Measurements from ENCODE around the gene PACSIN2.

Gene PACSIN2, protein sequence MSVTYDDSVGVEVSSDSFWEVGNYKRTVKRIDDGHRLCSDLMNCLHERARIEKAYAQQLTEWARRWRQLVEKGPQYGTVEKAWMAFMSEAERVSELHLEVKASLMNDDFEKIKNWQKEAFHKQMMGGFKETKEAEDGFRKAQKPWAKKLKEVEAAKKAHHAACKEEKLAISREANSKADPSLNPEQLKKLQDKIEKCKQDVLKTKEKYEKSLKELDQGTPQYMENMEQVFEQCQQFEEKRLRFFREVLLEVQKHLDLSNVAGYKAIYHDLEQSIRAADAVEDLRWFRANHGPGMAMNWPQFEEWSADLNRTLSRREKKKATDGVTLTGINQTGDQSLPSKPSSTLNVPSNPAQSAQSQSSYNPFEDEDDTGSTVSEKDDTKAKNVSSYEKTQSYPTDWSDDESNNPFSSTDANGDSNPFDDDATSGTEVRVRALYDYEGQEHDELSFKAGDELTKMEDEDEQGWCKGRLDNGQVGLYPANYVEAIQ

DNA sequence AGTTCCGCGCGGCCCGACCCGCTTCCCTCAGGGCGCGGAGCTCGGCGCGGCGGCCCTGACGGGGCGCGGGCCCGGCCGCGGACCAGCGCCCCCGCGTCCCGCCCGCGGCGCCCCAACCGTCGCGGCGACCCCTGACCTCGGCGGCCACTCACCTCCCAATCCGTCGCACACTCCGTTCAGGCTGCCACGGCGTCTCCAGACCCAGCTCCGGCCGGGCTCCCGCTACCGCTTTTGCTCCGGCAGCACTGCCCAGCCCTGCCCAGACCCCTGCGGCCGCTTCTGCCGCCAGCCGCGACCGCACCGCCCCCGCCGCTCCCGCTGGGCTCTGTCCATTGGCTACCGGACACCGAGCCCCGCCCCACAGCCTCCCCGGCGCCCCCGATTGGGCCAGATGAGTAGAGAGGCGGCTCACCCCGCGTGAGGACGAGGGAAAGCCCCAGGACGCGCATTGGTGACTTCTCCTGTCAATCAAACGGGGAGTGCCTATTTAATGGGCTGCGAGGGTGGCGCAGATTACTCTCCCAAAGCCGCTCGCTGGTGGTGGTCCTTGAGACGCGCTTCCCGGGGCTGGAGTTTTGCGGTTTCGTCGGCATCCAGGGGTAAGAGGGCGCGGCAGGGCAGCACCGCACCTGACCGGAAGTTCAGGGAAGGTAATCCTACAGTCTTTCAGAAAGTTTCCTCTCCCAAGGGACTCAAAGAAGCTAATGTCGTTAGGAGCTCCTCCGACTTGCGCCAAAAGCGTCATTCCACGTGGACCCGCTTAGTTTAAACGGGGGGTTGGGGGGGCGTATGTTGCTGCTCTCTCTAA is at the start of gene PACSIN2:
PACSIN2 (minus strand) TSS at position 281 of the 808 bp plus-strand sequence. CDS start 103,069 bp downstream, outside the sequence.
- no peak for TF ChIP-seq Cebpa-rat (IDR thresholded peaks at IDR 0.05)
- H3K9me3 ChIP-seq (replicated peaks in 1 of 11) = no peaks in the 10 kb centered on the region
- peak within 1 kb of the TSS; percentile 85 to 95 (median 92) for H3K27ac ChIP-seq
- peak within 1 kb of the TSS; percentile 90 to 97 (median 94) for H3K9ac ChIP-seq
- no peaks in the 10 kb centered on the region; a peak in 1 of 22 replicates for H3K36me3 ChIP-seq
- peaks cover 53 to 66% (median 59%) of the 10 kb centered on the region in 10 experiments for H3K4me1 ChIP-seq
- peaks cover 40 to 48% (median 44%) of the 10 kb centered on the region in 11 experiments for H4K20me1 ChIP-seq
- peak within 1 kb of the TSS; percentile 85 to 98 (median 91) for H3K4me3 ChIP-seq
- H3K4me2 ChIP-seq = peak within 1 kb of the TSS; percentile 89 to 99 (median 96)
- no peaks in the 10 kb centered on the region for H3K27me3 ChIP-seq

DNA sequence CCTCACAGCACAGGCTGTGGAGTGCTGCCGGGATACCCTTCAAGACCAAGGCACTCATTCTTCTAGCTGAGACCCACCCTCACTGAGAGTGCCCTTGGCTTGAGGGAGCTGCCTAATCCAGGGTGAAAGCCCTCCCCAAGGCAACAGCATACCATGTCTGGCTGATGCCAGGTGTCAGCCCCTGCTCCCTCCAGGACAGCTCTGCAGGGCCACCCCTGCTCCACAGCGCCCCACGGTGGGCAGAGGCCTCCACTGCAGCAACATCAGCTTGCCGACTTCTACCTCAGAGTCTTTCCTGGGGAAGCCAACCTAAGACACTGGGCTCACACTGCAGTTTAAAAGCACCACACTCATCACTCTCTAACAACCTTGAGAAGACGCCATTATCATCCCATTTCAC is 45.2 kb upstream of the PACSIN2 start:
- no peak overlapping the region for H3K4me3 ChIP-seq
- H3K9ac ChIP-seq = no peak overlapping the region
- no peaks in the 10 kb centered on the region for H3K9me3 ChIP-seq (replicated peaks in 1 of 11)
- H4K20me1 ChIP-seq = no peaks in the 10 kb centered on the region
- no peaks in the 10 kb centered on the region for H3K4me1 ChIP-seq
- peaks cover 19 to 76% (median 43%) of the 10 kb centered on the region in 11 experiments for H3K36me3 ChIP-seq
- no peaks in the 10 kb centered on the region for H3K27me3 ChIP-seq
- no peak for TF ChIP-seq Cebpa-rat (IDR thresholded peaks at IDR 0.05)
- no peak overlapping the region for H3K4me2 ChIP-seq
- no peak overlapping the region for H3K27ac ChIP-seq

DNA sequence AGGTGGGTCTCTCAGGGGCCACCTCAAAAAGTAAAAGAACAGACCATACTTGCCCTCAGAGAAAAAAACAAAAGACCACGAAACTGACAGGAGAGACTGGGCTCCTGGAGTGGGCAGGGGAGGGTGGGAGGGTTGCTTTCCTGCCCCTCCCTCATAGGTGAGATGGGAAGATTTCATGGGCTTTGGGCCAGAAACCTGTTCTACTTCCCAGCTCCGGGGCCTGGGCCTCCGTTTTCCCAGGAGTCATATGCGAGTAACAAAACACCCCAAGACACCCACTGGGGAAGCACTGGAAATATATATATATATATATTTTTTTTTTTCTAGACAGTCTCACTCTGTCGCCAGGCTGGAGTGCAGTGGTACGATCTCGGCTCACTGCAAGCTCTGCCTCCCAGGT is 42.7 kb upstream of the PACSIN2 start:
- Histone ChIP-seq H4K20me1 (no peaks in the 10 kb centered on the region), H3K27me3 (no peaks in the 10 kb centered on the region), H3K9me3 (replicated peaks in 1 of 11) (no peaks in the 10 kb centered on the region), H3K4me2 (no peak overlapping the region), H3K36me3 (peaks cover 8 to 60% (median 31%) of the 10 kb centered on the region in 11 experiments; a peak in 19 of 22 replicates), H3K4me1 (no peaks in the 10 kb centered on the region), H3K27ac (no peak overlapping the region), H3K9ac (no peak overlapping the region), H3K4me3 (no peak overlapping the region)
- no peak for TF ChIP-seq Cebpa-rat (IDR thresholded peaks at IDR 0.05)

DNA sequence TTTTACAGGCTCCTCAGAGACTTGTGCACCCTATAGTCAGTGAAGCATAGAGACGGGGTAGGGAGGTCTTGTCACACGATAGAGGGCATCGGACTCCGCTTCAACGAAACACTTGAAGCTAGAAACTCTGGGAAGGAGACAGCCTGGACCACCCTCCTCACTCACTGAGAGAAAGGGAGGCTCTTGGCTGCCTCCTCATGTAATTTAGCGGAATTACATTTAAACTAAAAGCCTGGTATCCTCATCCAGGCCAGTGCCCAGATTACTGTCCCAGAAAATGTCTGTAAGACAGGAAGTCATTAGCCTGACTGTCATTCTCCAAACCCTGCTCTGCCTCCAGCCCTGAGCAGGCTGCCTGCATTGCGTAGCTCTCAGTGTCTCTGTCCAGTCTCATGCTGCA is 38.2 kb upstream of the PACSIN2 start:
- Histone ChIP-seq H3K4me1 (no peaks in the 10 kb centered on the region), H3K9me3 (replicated peaks in 1 of 11) (no peaks in the 10 kb centered on the region), H4K20me1 (no peaks in the 10 kb centered on the region), H3K4me3 (no peak overlapping the region), H3K36me3 (peaks cover 0 to 32% (median 7%) of the 10 kb centered on the region in 11 experiments; a peak in 8 of 22 replicates), H3K9ac (no peak overlapping the region), H3K4me2 (no peak overlapping the region), H3K27ac (no peak overlapping the region), H3K27me3 (no peaks in the 10 kb centered on the region)
- no peak for TF ChIP-seq Cebpa-rat (IDR thresholded peaks at IDR 0.05)

DNA sequence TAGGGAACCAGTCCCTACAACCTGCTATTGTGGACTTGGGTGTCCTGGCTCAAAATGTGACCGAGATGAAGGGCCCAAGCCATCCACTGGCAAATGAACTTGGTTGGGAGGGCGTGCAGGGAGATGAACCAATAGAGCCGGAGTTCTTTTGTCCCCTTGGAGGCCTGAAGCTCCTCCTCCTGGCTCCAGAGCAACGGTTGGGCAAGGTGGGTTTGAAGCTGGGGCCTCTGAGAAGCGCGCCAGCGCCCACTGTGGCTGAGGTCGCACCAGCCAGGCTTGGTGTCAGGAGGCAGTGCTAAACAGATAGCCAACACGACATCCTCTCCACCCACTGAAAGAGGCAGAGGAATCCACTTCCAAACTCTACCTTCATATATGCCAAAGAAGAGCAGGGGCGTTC is 36.0 kb upstream of the PACSIN2 start:
- Histone ChIP-seq H3K27me3 (no peaks in the 10 kb centered on the region), H3K4me3 (no peak overlapping the region), H3K4me1 (no peaks in the 10 kb centered on the region), H3K27ac (no peak overlapping the region), H3K9ac (no peak overlapping the region), H3K36me3 (peaks cover 0 to 27% (median 8%) of the 10 kb centered on the region in 11 experiments; a peak in 7 of 22 replicates), H3K9me3 (replicated peaks in 1 of 11) (no peaks in the 10 kb centered on the region), H3K4me2 (no peak overlapping the region), H4K20me1 (no peaks in the 10 kb centered on the region)
- no peak for TF ChIP-seq Cebpa-rat (IDR thresholded peaks at IDR 0.05)

DNA sequence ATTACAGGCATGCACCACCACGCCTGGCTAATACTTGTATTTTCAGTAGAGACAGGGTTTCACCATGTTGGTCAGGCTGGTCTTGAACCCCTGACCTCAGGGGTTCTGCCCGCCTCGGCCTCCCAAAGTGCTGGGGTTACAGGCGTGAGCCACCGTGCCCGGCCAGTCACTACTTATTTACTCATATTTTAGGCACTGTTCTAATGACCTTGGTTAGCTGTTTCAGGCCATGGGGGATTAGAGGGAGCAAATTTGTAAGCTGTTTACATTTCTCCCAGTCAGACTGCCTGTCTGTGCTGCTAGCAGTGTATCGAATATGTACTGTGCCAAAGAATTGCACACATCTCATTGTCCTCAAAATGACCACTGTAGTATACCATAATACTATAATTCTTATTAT is 32.7 kb upstream of the PACSIN2 start:
- Histone ChIP-seq H3K9ac (no peak overlapping the region), H3K4me1 (peaks cover 8 to 17% (median 13%) of the 10 kb centered on the region in 10 experiments), H3K4me2 (no peak overlapping the region), H3K36me3 (peaks cover 0 to 21% (median 5%) of the 10 kb centered on the region in 11 experiments; a peak in 5 of 22 replicates), H3K27ac (no peak overlapping the region), H4K20me1 (no peaks in the 10 kb centered on the region), H3K4me3 (no peak overlapping the region), H3K9me3 (replicated peaks in 1 of 11) (no peaks in the 10 kb centered on the region), H3K27me3 (no peaks in the 10 kb centered on the region)
- TF ChIP-seq Cebpa-rat (IDR thresholded peaks at IDR 0.05) = no peak

DNA sequence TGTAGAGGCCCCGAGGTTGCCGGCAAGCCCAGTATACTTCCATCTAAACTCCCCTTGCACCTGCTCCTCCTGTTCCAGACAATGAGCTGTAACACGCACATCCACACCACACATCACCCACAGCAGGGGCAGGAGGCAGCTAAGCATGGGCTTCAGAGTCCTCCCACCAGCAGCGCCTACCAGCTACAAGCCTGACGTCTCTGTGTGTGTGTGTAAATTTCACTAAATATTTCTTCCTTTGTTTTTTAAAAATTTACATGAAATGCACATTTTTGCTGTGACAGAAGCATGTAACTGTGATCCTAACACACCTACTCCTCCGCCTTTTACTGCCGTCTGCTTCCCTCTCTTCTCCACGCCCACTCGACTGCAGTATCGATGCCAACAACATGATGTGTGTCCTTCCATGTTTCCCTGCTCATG is 29.4 kb upstream of the PACSIN2 start:
- TF ChIP-seq Cebpa-rat (IDR thresholded peaks at IDR 0.05) = no peak
- H3K4me2 ChIP-seq = peak overlapping the region in 9 of 11 experiments; percentile 58 to 79 (median 66); a peak in 12 of 22 replicates

DNA sequence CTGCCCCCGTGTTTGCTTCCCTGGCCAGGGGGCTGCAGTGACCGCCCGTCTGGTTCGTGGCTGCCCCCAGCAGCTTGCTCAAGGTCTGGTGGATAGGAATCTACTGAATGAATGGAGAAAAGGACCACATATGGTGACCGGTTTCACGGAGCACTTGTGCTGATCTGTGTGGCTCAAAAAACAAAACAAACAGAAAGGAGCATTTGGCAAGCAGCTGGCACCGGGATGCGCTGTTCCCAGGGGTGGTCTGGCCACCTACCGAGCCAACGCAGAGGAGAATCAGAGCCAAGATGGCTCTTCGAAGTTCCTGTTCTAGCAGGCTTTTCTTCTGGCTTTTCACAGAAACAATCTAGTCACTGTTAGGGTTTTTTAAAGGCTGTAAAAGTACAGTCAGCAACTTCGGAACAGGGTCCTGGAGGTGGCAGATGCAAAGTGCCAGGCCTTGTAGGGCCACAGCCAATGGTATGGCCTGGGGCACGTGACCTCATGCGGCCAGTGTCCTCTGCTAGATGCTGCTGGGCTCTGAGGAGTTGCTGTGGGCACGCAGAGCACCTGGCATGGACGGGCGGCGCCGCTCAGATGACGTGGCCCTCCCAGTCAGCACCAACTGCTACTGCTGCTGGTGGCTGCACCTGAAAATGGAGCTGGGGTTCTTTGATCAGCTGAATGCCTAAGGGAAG is 27.3 kb upstream of the PACSIN2 start:
- Histone ChIP-seq H4K20me1 (no peaks in the 10 kb centered on the region; a peak in 1 of 22 replicates), H3K27me3 (no peaks in the 10 kb centered on the region), H3K4me3 (no peak overlapping the region), H3K9me3 (replicated peaks in 1 of 11) (no peaks in the 10 kb centered on the region), H3K4me1 (peaks cover 8 to 18% (median 14%) of the 10 kb centered on the region in 10 experiments), H3K9ac (no peak overlapping the region), H3K36me3 (peaks cover 0 to 9% (median 0%) of the 10 kb centered on the region in 11 experiments; a peak in 2 of 22 replicates), H3K4me2 (no peak overlapping the region), H3K27ac (no peak overlapping the region)
- TF ChIP-seq Cebpa-rat (IDR thresholded peaks at IDR 0.05) = no peak

More for the DNA sequence above, 29.4 kb upstream of the PACSIN2 start:
- H3K4me1 ChIP-seq = peaks cover 8 to 17% (median 13%) of the 10 kb centered on the region in 10 experiments
- H3K36me3 ChIP-seq = peaks cover 0 to 9% (median 0%) of the 10 kb centered on the region in 11 experiments; a peak in 2 of 22 replicates
- no peaks in the 10 kb centered on the region for H3K27me3 ChIP-seq
- H3K27ac ChIP-seq = no peak overlapping the region; a peak in 2 of 22 replicates
- H3K9me3 ChIP-seq (replicated peaks in 1 of 11) = no peaks in the 10 kb centered on the region
- H3K4me3 ChIP-seq = no peak overlapping the region
- H4K20me1 ChIP-seq = no peaks in the 10 kb centered on the region; a peak in 1 of 22 replicates
- no peak overlapping the region for H3K9ac ChIP-seq
